SK-N-SH (cell line): ENCODE data around the gene HDHD2. TPM values are rescaled to one million over a fixed set of nuclear protein-coding genes. Genes with fewer than 3 reads are reported as not detected.

ENCODE experiments used
- CTCF ChIA-PET: fragments of 300-600, 350-600 bp; formaldehyde crosslinking; extraction: SDS; loops from one replicate; lab custom pipeline; 2021; lab: Yijun Ruan, JAX
- POLR2A ChIA-PET: fragments of 350-600 bp; sonication (Branson Sonifier 250); formaldehyde crosslinking; extraction: SDS; loops from one replicate; lab custom pipeline; 2020; ENCODE audit warnings: antibody characterized with exemption, inconsistent platforms; lab: Yijun Ruan, JAX
- DNase-seq: peaks from one replicate; pipeline ENCODE4 v3.0.0; 2012
- H2AFZ ChIP-seq: fragments of 200-600 bp; sonication (generic); 2 replicates; pipeline ENCODE4 v1.8.1; 2016; ENCODE audit warnings: antibody characterized with exemption, mild to moderate bottlenecking, low read depth
- H3F3A ChIP-seq: fragments of 200-600 bp; sonication (generic); replicated peaks from 2 replicates; pipeline ENCODE3; 2016; ENCODE audit warnings: antibody characterized with exemption, mild to moderate bottlenecking; ENCODE audit not compliant: insufficient read depth
- H3K27ac ChIP-seq, 2 experiments: fragments of 200-500 bp in 1 of 2; fragments of 200-600 bp in 1 of 2; sonication (Bioruptor generic) in 1 of 2; sonication (generic), shearing (Covaris generic) in 1 of 2; 2 replicates each; pipeline versions ENCODE4 v1.5.1 to v1.6.1; 2014 to 2016; ENCODE audit warnings: low read depth in 2 of 2, inconsistent platforms in 1 of 2, low read length in 1 of 2, mild to moderate bottlenecking in 1 of 2, mixed read lengths in 1 of 2
- H3K27me3 ChIP-seq: fragments of 200-600 bp; sonication (generic), shearing (Covaris generic); 2 replicates; pipeline ENCODE4 v1.6.1; 2016; ENCODE audit warnings: mixed run types; ENCODE audit not compliant: insufficient read depth
- H3K36me3 ChIP-seq, 2 experiments: fragments of 200-500 bp in 1 of 2; fragments of 200-600 bp in 1 of 2; sonication (Bioruptor generic) in 1 of 2; sonication (generic) in 1 of 2; replicated peaks in 1 of 2; 2 replicates each; pipeline versions ENCODE3 to v1.5.1; 2014 to 2016; ENCODE audit warnings: low read length in 1 of 2, mild to moderate bottlenecking in 1 of 2; ENCODE audit not compliant: insufficient read depth in 2 of 2, control insufficient read depth in 1 of 2
- H3K4me1 ChIP-seq, 2 experiments: fragments of 200-500 bp in 1 of 2; fragments of 200-600 bp in 1 of 2; sonication (Bioruptor generic) in 1 of 2; sonication (generic), shearing (Covaris generic) in 1 of 2; 2 replicates each; pipeline versions ENCODE4 v1.5.1 to v1.6.1; 2014 to 2016; ENCODE audit warnings: low read depth in 1 of 2, low read length in 1 of 2, mixed run types in 1 of 2; ENCODE audit not compliant: insufficient read depth in 2 of 2, control insufficient read depth in 1 of 2
- H3K4me2 ChIP-seq: fragments of 200-600 bp; sonication (generic), shearing (Covaris generic); 2 replicates; pipeline ENCODE4 v1.6.1; 2017; ENCODE audit warnings: mixed run types
- H3K4me3 ChIP-seq, 2 experiments: fragments of 200-500 bp in 1 of 2; fragments of 200-600 bp in 1 of 2; sonication (Bioruptor generic) in 1 of 2; sonication (generic), shearing (Covaris generic) in 1 of 2; 2 replicates each; pipeline versions ENCODE4 v1.5.1 to v1.8.1; 2014 to 2016; ENCODE audit warnings: low read depth in 2 of 2, inconsistent platforms in 1 of 2, low read length in 1 of 2, mild to moderate bottlenecking in 1 of 2, mixed read lengths in 1 of 2, moderate library complexity in 1 of 2
- H3K79me2 ChIP-seq: fragments of 200-600 bp; sonication (generic); 2 replicates; pipeline ENCODE4 v1.8.1; 2017; ENCODE audit warnings: mild to moderate bottlenecking; ENCODE audit not compliant: insufficient read depth
- H3K9ac ChIP-seq: fragments of 200-600 bp; sonication (generic); 2 replicates; pipeline ENCODE4 v1.6.1; 2017; ENCODE audit warnings: mixed run types
- H3K9me2 ChIP-seq: fragments of 200-600 bp; sonication (generic); 2 replicates; pipeline ENCODE4 v1.6.1; 2017; ENCODE audit warnings: mixed run types
- H3K9me3 ChIP-seq: fragments of 200-600 bp; sonication (generic); 2 replicates; pipeline ENCODE4 v1.6.1; 2017; ENCODE audit warnings: mixed run types, mild to moderate bottlenecking, moderate library complexity
- H4K20me1 ChIP-seq: fragments of 200-600 bp; sonication (generic); 2 replicates; pipeline ENCODE4 v1.6.1; 2017; ENCODE audit warnings: mild to moderate bottlenecking, mixed run types; ENCODE audit not compliant: insufficient read depth
- CHD2 ChIP-seq: fragments of 150-350 bp; IDR thresholded peaks from 2 replicates; pipeline ENCODE4 v1.6.1; 2018; ENCODE audit warnings: low read length; ENCODE audit not compliant: partially characterized antibody
- CTCF ChIP-seq: fragments of 200-600 bp; sonication (generic); IDR thresholded peaks from 2 replicates; pipeline ENCODE4 v1.6.1; 2017; ENCODE audit warnings: antibody characterized with exemption, mild to moderate bottlenecking, moderate library complexity
- ELF1 ChIP-seq: IDR thresholded peaks from 2 replicates; pipeline ENCODE4 v1.4.0; 2012
- EP300 ChIP-seq, 2 experiments: IDR thresholded peaks; 2 replicates each; pipeline versions ENCODE4 v1.4.0 to v1.6.1; 2012; ENCODE audit warnings: borderline replicate concordance in 1 of 2, low read depth in 1 of 2, low read length in 1 of 2
- EZH2phosphoT487 ChIP-seq: fragments of 200-600 bp; sonication (generic); IDR thresholded peaks from 2 replicates; pipeline ENCODE4 v1.6.1; 2017; ENCODE audit warnings: low read depth, mixed run types, mild to moderate bottlenecking, antibody characterized with exemption, moderate library complexity, borderline replicate concordance
- FOSL2 ChIP-seq: IDR thresholded peaks from 2 replicates; pipeline ENCODE4 v1.4.0; 2012; ENCODE audit warnings: low read depth, mild to moderate bottlenecking, moderate library complexity, borderline replicate concordance
- FOXJ3 ChIP-seq: sonication (generic); formaldehyde crosslinking; IDR thresholded peaks from 2 replicates; pipeline ENCODE4 v1.5.1; 2020; ENCODE audit warnings: mild to moderate bottlenecking, missing genetic modification reagents
- FOXM1 ChIP-seq: IDR thresholded peaks from 2 replicates; pipeline ENCODE4 v1.4.0; 2012; ENCODE audit warnings: low read depth, mild to moderate bottlenecking
- GABPA ChIP-seq: IDR thresholded peaks from 2 replicates; pipeline ENCODE4 v1.4.0; 2012; ENCODE audit warnings: low read depth, mild to moderate bottlenecking
- IRF3 ChIP-seq: fragments of 150-350 bp; IDR thresholded peaks from 2 replicates; pipeline ENCODE4 v1.6.1; 2016; ENCODE audit warnings: mild to moderate bottlenecking, low read depth, low read length
- JUND ChIP-seq: IDR thresholded peaks from 2 replicates; pipeline ENCODE4 v1.4.0; 2012
- MAX ChIP-seq: IDR thresholded peaks from 2 replicates; pipeline ENCODE4 v1.4.0; 2012; ENCODE audit warnings: low read depth
- MEF2A ChIP-seq: IDR thresholded peaks from 2 replicates; pipeline ENCODE4 v1.4.0; 2012; ENCODE audit warnings: low read depth, borderline replicate concordance
- RAD21 ChIP-seq: IDR thresholded peaks from 2 replicates; pipeline ENCODE4 v1.6.1; 2012; ENCODE audit warnings: mild to moderate bottlenecking, low read length
- RCOR1 ChIP-seq: fragments of 150-350 bp; IDR thresholded peaks from 2 replicates; pipeline ENCODE4 v1.6.1; 2017; ENCODE audit warnings: antibody characterized with exemption, low read length
- REST ChIP-seq: IDR thresholded peaks from 2 replicates; pipeline ENCODE4 v1.6.1; 2012; ENCODE audit warnings: mild to moderate bottlenecking, low read depth, low read length, moderate library complexity
- SIN3A ChIP-seq: IDR thresholded peaks from 2 replicates; pipeline ENCODE4 v1.6.1; 2012; ENCODE audit warnings: low read depth, mild to moderate bottlenecking, low read length, moderate library complexity, borderline replicate concordance
- SMC3 ChIP-seq: IDR thresholded peaks from 2 replicates; pipeline ENCODE4 v1.6.1; 2012; ENCODE audit warnings: low read depth, low read length, improper control_type of control experiment
- TAF1 ChIP-seq: IDR thresholded peaks from 2 replicates; pipeline ENCODE4 v1.6.1; 2012; ENCODE audit warnings: low read depth, mild to moderate bottlenecking, low read length, moderate library complexity, borderline replicate concordance
- TEAD4 ChIP-seq: IDR thresholded peaks from 2 replicates; pipeline ENCODE4 v1.4.0; 2012; ENCODE audit warnings: mild to moderate bottlenecking, borderline replicate concordance; ENCODE audit not compliant: insufficient read depth
- USF1 ChIP-seq: IDR thresholded peaks from 2 replicates; pipeline ENCODE4 v1.4.0; 2012; ENCODE audit warnings: low read depth, borderline replicate concordance
- USF2 ChIP-seq: fragments of 150-350 bp; IDR thresholded peaks from 2 replicates; pipeline ENCODE4 v1.6.1; 2017; ENCODE audit warnings: antibody characterized with exemption, low read length, low read depth, borderline replicate concordance
- YY1 ChIP-seq: IDR thresholded peaks from 2 replicates; pipeline ENCODE4 v1.4.0; 2012; ENCODE audit warnings: low read depth, mild to moderate bottlenecking
- WGBS: methylation state at CpG from one replicate; pipeline ENCODE4 v1.1.6; 2017; ENCODE audit warnings: low lambda C conversion rate; 5-methylcytosine and 5-hydroxymethylcytosine counted together
- polyA plus RNA-seq, 3 experiments: library from polyadenylated mRNA; depleted of rRNA; stranded (reverse); fragments of >200 nt; gene quantifications; 2 replicates each; pipeline ENCODE4 v1.2.3, GENCODE V29; 2012

HDHD2 gene
- polyA plus RNA-seq (2012; rRNA removed) = 10.5 and 10.6 TPM in 2 replicates
- 13.5 and 17.8 TPM in 2 replicates for polyA plus RNA-seq (2012; cell fraction: cytosol; rRNA removed)
- 8.7 and 16.0 TPM in 2 replicates for polyA plus RNA-seq (2012; cell fraction: nucleus; rRNA removed)

- H3K9me3 ChIP-seq = no peaks in the 10 kb centered on the region
- H3K79me2 ChIP-seq = peaks cover 48% of the 10 kb centered on the region
- no peaks in the 10 kb centered on the region for H3F3A ChIP-seq
- peak within 1 kb of the TSS; percentile 96 for H3K4me2 ChIP-seq
- peak within 1 kb of the TSS; percentile 86 for H3K9ac ChIP-seq
- no peaks in the 10 kb centered on the region for H3K9me2 ChIP-seq
- H3K4me3 ChIP-seq = peak within 1 kb of the TSS; percentile 85 to 93
- H2AFZ ChIP-seq = peak within 1 kb of the TSS; percentile 97
- peaks cover 24 to 27% of the 10 kb centered on the region in 2 experiments for H3K36me3 ChIP-seq
- peak; percentile 93 for DNase-seq
- 1% methylated on average over 10 of the region's 70 CpGs for WGBS
- H3K27ac ChIP-seq = peak within 1 kb of the TSS; percentile 91 to 98
- POLR2A ChIA-PET = interaction anchor here (0.7 to 2.3 kb wide), 12 partner anchors 10 to 86 kb away, joined by 3 to 10 read pairs (median 4); partner anchors contain the start of gene IER3IP1
- CTCF ChIA-PET = interaction anchor here (0.6 to 2.3 kb wide), 11 partner anchors 12 to 977 kb away, joined by 3 to 15 read pairs (median 3); a partner anchor contains a TSS
- H3K4me1 ChIP-seq = peaks cover 0 to 18% of the 10 kb centered on the region in 2 experiments; a peak in 2 of 4 replicates
- peaks cover 1% of the 10 kb centered on the region for H4K20me1 ChIP-seq
- H3K27me3 ChIP-seq = no peaks in the 10 kb centered on the region
- TF ChIP-seq YY1 (peak; percentile 54; the same call in 1 of the 2 replicates), RCOR1 (no peak), EP300 (IDR thresholded peaks at IDR 0.05; ENCODE audit: borderline replicate concordance in 1 of 2, low read depth in 1 of 2, low read length in 1 of 2) (no peak), USF1 (no peak), TAF1 (peak; percentile 85), MAX (peak; percentile 56), FOXJ3 (CRISPR knock-in tag) (no peak), TEAD4 (no peak), GABPA (peak; percentile 91), EZH2phosphoT487 (no peak), SIN3A (peak; percentile 47; the same call in 1 of the 2 replicates), JUND (no peak), IRF3 (no peak), REST (no peak), MEF2A (no peak), RAD21 (no peak), CHD2 (peak; percentile 25), SMC3 (no peak), ELF1 (peak; percentile 71), CTCF (no peak), FOSL2 (0 out of 2 replicates have a peak, but pooled peaks have one; percentile 3), FOXM1 (no peak), USF2 (no peak)
These were observed at the start of gene HDHD2 for GRCh38 chr18:47150029-47150823. Gene HDHD2, minus strand, starts transcription at chr18:47150500. Its CDS starts 14,061 bp downstream, at chr18:47136439.
